H9 (cell line): ENCODE measurements around the gene ATP2A1. TPM values are rescaled to one million over a fixed set of nuclear protein-coding genes. Genes with fewer than 3 reads are reported as not detected.

ENCODE experiments used
- DNase-seq: peaks from one replicate; pipeline ENCODE4 v3.0.0-alpha.2; 2017
- H2AFZ ChIP-seq: one replicate; pipeline ENCODE4 v1.6.1; 2013; ENCODE audit warnings: mild to moderate bottlenecking, low read length, control low read depth, moderate library complexity
- H2AK5ac ChIP-seq: 2 replicates; pipeline ENCODE4 v1.6.1; 2013; ENCODE audit warnings: low read length, control low read depth, mixed read lengths; ENCODE audit not compliant: insufficient read length
- H2BK120ac ChIP-seq: one replicate; pipeline ENCODE4 v1.6.1; 2013; ENCODE audit warnings: low read depth, mild to moderate bottlenecking, low read length, control low read depth, inconsistent platforms; ENCODE audit not compliant: poor library complexity, severe bottlenecking
- H2BK12ac ChIP-seq: 2 replicates; pipeline ENCODE4 v1.6.1; 2013; ENCODE audit warnings: low read length, control low read depth, mixed read lengths, low read depth; ENCODE audit not compliant: insufficient read length
- H2BK15ac ChIP-seq: 2 replicates; pipeline ENCODE4 v1.6.1; 2013; ENCODE audit warnings: low read depth, low read length, control low read depth
- H2BK20ac ChIP-seq: one replicate; pipeline ENCODE4 v1.6.1; 2013; ENCODE audit warnings: low read depth, mild to moderate bottlenecking, low read length, control low read depth, inconsistent platforms; ENCODE audit not compliant: poor library complexity, severe bottlenecking
- H2BK5ac ChIP-seq: 2 replicates; pipeline ENCODE4 v1.6.1; 2013; ENCODE audit warnings: low read length, control low read depth, mixed read lengths; ENCODE audit not compliant: insufficient read length
- H3K14ac ChIP-seq: 2 replicates; pipeline ENCODE4 v1.6.1; 2013; ENCODE audit warnings: low read length, control low read depth; ENCODE audit not compliant: insufficient read depth
- H3K18ac ChIP-seq: 2 replicates; pipeline ENCODE4 v1.6.1; 2013; ENCODE audit warnings: low read depth, mild to moderate bottlenecking, mixed read lengths, low read length, control low read depth; ENCODE audit not compliant: insufficient read length
- H3K23ac ChIP-seq: 2 replicates; pipeline ENCODE4 v1.6.1; 2013; ENCODE audit warnings: low read length, control low read depth, mixed read lengths, low read depth; ENCODE audit not compliant: insufficient read length
- H3K23me2 ChIP-seq: 2 replicates; pipeline ENCODE4 v1.6.1; 2013; ENCODE audit warnings: low read depth, mild to moderate bottlenecking, mixed read lengths, low read length, control low read depth; ENCODE audit not compliant: insufficient read length, poor library complexity, severe bottlenecking
- H3K27ac ChIP-seq: 2 replicates; pipeline ENCODE4 v1.5.1; 2013; ENCODE audit warnings: low read length, control low read depth, mixed read lengths, low read depth; ENCODE audit not compliant: insufficient read length
- H3K27me3 ChIP-seq: 2 replicates; pipeline ENCODE4 v1.6.1; 2013; ENCODE audit warnings: low read length, control low read depth, inconsistent platforms; ENCODE audit not compliant: insufficient read depth
- H3K4ac ChIP-seq: 2 replicates; pipeline ENCODE4 v1.6.1; 2013; ENCODE audit warnings: low read depth, mild to moderate bottlenecking, control low read depth, inconsistent platforms, low read length, moderate library complexity
- H3K4me1 ChIP-seq: 2 replicates; pipeline ENCODE4 v1.6.1; 2013; ENCODE audit warnings: low read length, control low read depth, inconsistent platforms; ENCODE audit not compliant: insufficient read depth
- H3K4me2 ChIP-seq: 2 replicates; pipeline ENCODE4 v1.6.1; 2013; ENCODE audit warnings: low read length, control low read depth, mixed read lengths; ENCODE audit not compliant: insufficient read length, insufficient read depth
- H3K56ac ChIP-seq: 2 replicates; pipeline ENCODE4 v1.6.1; 2013; ENCODE audit warnings: low read depth, mild to moderate bottlenecking, mixed read lengths, low read length, control low read depth; ENCODE audit not compliant: insufficient read length
- H3K79me1 ChIP-seq: 2 replicates; pipeline ENCODE4 v1.6.1; 2013; ENCODE audit warnings: low read depth, mild to moderate bottlenecking, moderate library complexity, low read length, control low read depth, inconsistent platforms; ENCODE audit not compliant: insufficient read depth, poor library complexity, severe bottlenecking
- H3K79me2 ChIP-seq: 2 replicates; pipeline ENCODE4 v1.6.1; 2013; ENCODE audit warnings: low read length, control low read depth, inconsistent platforms; ENCODE audit not compliant: insufficient read depth
- H3K9ac ChIP-seq: 2 replicates; pipeline ENCODE4 v1.6.1; 2013; ENCODE audit warnings: low read length, control low read depth, mixed read lengths; ENCODE audit not compliant: insufficient read length; ENCODE audit errors: extremely low read depth
- H3K9me3 ChIP-seq: one replicate; pipeline ENCODE4 v1.6.1; 2013; ENCODE audit warnings: low read depth, low read length, inconsistent platforms; ENCODE audit not compliant: control insufficient read depth
- H3T11ph ChIP-seq: one replicate; pipeline ENCODE4 v1.6.1; 2013; ENCODE audit warnings: mild to moderate bottlenecking, low read length, control low read depth, inconsistent platforms
- H4K20me1 ChIP-seq: one replicate; pipeline ENCODE4 v1.6.1; 2013; ENCODE audit not compliant: control insufficient read depth, insufficient read length, insufficient read depth
- H4K5ac ChIP-seq: 2 replicates; pipeline ENCODE4 v1.6.1; 2013; ENCODE audit warnings: low read depth, mild to moderate bottlenecking, mixed read lengths, low read length, control low read depth; ENCODE audit not compliant: insufficient read length
- H4K8ac ChIP-seq: replicated peaks from 2 replicates; pipeline ENCODE4 v1.6.1; 2013; ENCODE audit warnings: low read length, control low read depth, mixed read lengths, low read depth; ENCODE audit not compliant: insufficient read length
- H4K91ac ChIP-seq: 2 replicates; pipeline ENCODE4 v1.6.1; 2013; ENCODE audit warnings: low read depth, mild to moderate bottlenecking, moderate library complexity, mixed read lengths, low read length, control low read depth; ENCODE audit not compliant: insufficient read length
- H3K27ac Mint-ChIP-seq, 3 experiments: 2 replicates in 2 of 3; 3 replicates in 1 of 3; pipeline ENCODE4 v1.8.0; 2020 to 2021; ENCODE audit warnings: mixed read lengths in 3 of 3, mild to moderate bottlenecking in 1 of 3, moderate library complexity in 1 of 3
- H3K27me3 Mint-ChIP-seq: 2 replicates; pipeline ENCODE4 v1.8.0; 2021; ENCODE audit warnings: low read depth, mild to moderate bottlenecking, moderate library complexity, mixed read lengths
- H3K36me3 Mint-ChIP-seq, 3 experiments: 2 replicates in 2 of 3; 3 replicates in 1 of 3; pipeline ENCODE4 v1.8.0; 2020 to 2021; ENCODE audit warnings: low read depth in 3 of 3, mixed read lengths in 3 of 3; ENCODE audit not compliant: insufficient read depth in 1 of 3
- H3K4me1 Mint-ChIP-seq, 2 experiments: 2 replicates each; pipeline ENCODE4 v1.8.0; 2020; ENCODE audit warnings: mixed read lengths in 2 of 2
- H3K4me3 Mint-ChIP-seq, 2 experiments: 2 replicates in 1 of 2; 3 replicates in 1 of 2; pipeline ENCODE4 v1.8.0; 2020 to 2021; ENCODE audit warnings: mild to moderate bottlenecking in 2 of 2, mixed read lengths in 2 of 2, moderate library complexity in 1 of 2
- H3K9me3 Mint-ChIP-seq, 2 experiments: 2 replicates in 1 of 2; 3 replicates in 1 of 2; pipeline ENCODE4 v1.8.0; 2020; ENCODE audit warnings: mild to moderate bottlenecking in 2 of 2, mixed read lengths in 2 of 2, moderate library complexity in 1 of 2
- WGBS: extraction: QIAGEN DNeasy Blood & Tissue Kit; methylation state at CpG from one replicate; pipeline ENCODE4 v1.1.7; 2013; ENCODE audit warnings: missing lambda C conversion rate, low lambda C conversion rate, mixed read lengths; ENCODE audit not compliant: insufficient read length; ENCODE audit errors: extremely low coverage; 5-methylcytosine and 5-hydroxymethylcytosine counted together
- total RNA-seq: library from RNA; stranded (reverse); gene quantifications from 2 replicates; pipeline ENCODE4 v1.2.1, GENCODE V29; 2021
- TF ChIP-seq, protein P1 (sequence below): fragments of 200-600 bp; sonication (generic); conservative IDR thresholded peaks from 3 replicates; pipeline ENCODE4 v1.8.0; 2021; ENCODE audit warnings: antibody characterized with exemption, mild to moderate bottlenecking

ATP2A1 gene
- total RNA-seq, 1 experiment from 2014 or later = 4.6 TPM

DNA sequence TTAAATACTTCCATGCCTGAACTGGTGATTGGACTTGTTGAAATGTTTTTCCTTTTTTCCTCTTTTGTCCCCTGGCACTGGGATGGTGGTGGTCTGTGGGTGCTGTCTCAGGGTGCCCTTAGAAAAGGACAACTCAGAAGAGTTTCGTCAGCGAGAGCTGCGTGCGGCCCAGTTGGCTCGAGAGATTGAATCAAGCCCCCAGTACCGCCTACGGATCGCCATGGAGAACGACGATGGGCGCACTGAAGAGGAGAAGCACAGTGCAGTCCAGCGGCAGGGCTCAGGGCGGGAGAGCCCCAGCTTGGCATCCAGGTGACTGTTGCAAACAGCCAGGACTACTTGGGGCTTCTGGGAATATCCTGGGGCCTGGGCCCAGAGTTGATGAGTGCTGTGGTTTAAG, 48.5 kb upstream of the ATP2A1 start:
- no peaks in the 10 kb centered on the region for H3K79me1 ChIP-seq
- H3K27ac Mint-ChIP-seq = peak overlapping the region in 1 of 3 experiments; percentile 50; a peak in 1 of 7 replicates
- no peak overlapping the region for H4K5ac ChIP-seq
- no peak overlapping the region for H2AK5ac ChIP-seq
- H3K23ac ChIP-seq = no peak overlapping the region
- H3K4me1 ChIP-seq = no peaks in the 10 kb centered on the region
- no peak overlapping the region for H4K91ac ChIP-seq
- no peak overlapping the region for H2BK5ac ChIP-seq
- no peak for DNase-seq
- H3K56ac ChIP-seq = no peak overlapping the region
- no peak overlapping the region for H3K4me2 ChIP-seq
- H3K23me2 ChIP-seq = peaks cover 1% of the 10 kb centered on the region
- H3T11ph ChIP-seq = no peak overlapping the region
- H2BK12ac ChIP-seq = no peak overlapping the region
- H3K36me3 Mint-ChIP-seq = peaks cover 80 to 100% (median 99%) of the 10 kb centered on the region in 3 experiments
- H3K9me3 ChIP-seq = no peaks in the 10 kb centered on the region
- no peak overlapping the region for H3K4me3 Mint-ChIP-seq
- H3K18ac ChIP-seq = no peak overlapping the region
- no peak overlapping the region for H2BK15ac ChIP-seq
- H4K20me1 ChIP-seq = no peaks in the 10 kb centered on the region
- H3K79me2 ChIP-seq = peaks cover 14% of the 10 kb centered on the region; the same call in 1 of the 2 replicates
- H3K4me1 Mint-ChIP-seq = peaks cover 10 to 16% of the 10 kb centered on the region in 2 experiments
- H3K27ac ChIP-seq = no peak overlapping the region
- no peak overlapping the region for H3K4ac ChIP-seq
- H2BK120ac ChIP-seq = no peak overlapping the region
- TF ChIP-seq, protein P1, sequence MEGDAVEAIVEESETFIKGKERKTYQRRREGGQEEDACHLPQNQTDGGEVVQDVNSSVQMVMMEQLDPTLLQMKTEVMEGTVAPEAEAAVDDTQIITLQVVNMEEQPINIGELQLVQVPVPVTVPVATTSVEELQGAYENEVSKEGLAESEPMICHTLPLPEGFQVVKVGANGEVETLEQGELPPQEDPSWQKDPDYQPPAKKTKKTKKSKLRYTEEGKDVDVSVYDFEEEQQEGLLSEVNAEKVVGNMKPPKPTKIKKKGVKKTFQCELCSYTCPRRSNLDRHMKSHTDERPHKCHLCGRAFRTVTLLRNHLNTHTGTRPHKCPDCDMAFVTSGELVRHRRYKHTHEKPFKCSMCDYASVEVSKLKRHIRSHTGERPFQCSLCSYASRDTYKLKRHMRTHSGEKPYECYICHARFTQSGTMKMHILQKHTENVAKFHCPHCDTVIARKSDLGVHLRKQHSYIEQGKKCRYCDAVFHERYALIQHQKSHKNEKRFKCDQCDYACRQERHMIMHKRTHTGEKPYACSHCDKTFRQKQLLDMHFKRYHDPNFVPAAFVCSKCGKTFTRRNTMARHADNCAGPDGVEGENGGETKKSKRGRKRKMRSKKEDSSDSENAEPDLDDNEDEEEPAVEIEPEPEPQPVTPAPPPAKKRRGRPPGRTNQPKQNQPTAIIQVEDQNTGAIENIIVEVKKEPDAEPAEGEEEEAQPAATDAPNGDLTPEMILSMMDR = no peak
- no peak overlapping the region for H4K8ac ChIP-seq
- H3K14ac ChIP-seq = no peak overlapping the region
- H3K27me3 ChIP-seq = no peaks in the 10 kb centered on the region
- WGBS = no CpG with 5 or more reads among the region's 13 CpGs
- H3K9me3 Mint-ChIP-seq = no peaks in the 10 kb centered on the region
- H3K27me3 Mint-ChIP-seq = no peaks in the 10 kb centered on the region
- H3K9ac ChIP-seq = no peak overlapping the region
- no peak overlapping the region for H2BK20ac ChIP-seq
- H2AFZ ChIP-seq = no peak overlapping the region
